ENCODE results near the gene SCN2A.

Gene SCN2A

DNA sequence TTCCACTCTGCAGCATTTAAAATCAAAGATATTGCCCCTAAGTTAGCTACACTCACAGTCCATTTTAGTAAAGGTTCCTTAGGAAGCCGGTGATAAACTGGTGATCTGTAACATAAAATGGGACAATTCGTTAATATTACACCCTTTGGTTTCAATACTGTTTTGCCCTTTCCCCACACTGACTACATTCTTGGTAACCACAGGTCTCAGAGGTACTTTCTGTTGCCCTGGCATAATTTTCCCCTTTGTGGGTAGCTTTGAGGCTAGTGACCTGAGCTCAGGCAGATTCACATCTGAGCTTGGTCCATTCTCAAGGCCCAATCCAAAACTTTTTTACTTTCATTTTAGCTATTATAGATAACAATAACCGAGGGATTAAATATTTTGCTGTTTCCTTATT, 197.3 kb downstream of the SCN2A start:
- DNase-seq (ENCODE audit: low read depth): no peak
- no peak overlapping the region for H3K4me3 ChIP-seq (ENCODE audit: control insufficient read depth, low read depth, low read length)
- TF ChIP-seq, protein P1, sequence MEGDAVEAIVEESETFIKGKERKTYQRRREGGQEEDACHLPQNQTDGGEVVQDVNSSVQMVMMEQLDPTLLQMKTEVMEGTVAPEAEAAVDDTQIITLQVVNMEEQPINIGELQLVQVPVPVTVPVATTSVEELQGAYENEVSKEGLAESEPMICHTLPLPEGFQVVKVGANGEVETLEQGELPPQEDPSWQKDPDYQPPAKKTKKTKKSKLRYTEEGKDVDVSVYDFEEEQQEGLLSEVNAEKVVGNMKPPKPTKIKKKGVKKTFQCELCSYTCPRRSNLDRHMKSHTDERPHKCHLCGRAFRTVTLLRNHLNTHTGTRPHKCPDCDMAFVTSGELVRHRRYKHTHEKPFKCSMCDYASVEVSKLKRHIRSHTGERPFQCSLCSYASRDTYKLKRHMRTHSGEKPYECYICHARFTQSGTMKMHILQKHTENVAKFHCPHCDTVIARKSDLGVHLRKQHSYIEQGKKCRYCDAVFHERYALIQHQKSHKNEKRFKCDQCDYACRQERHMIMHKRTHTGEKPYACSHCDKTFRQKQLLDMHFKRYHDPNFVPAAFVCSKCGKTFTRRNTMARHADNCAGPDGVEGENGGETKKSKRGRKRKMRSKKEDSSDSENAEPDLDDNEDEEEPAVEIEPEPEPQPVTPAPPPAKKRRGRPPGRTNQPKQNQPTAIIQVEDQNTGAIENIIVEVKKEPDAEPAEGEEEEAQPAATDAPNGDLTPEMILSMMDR (IDR thresholded peaks at IDR 0.05; ENCODE audit: control insufficient read depth, insufficient read depth, low read depth, low read length, missing control alignments): no peak

DNA sequence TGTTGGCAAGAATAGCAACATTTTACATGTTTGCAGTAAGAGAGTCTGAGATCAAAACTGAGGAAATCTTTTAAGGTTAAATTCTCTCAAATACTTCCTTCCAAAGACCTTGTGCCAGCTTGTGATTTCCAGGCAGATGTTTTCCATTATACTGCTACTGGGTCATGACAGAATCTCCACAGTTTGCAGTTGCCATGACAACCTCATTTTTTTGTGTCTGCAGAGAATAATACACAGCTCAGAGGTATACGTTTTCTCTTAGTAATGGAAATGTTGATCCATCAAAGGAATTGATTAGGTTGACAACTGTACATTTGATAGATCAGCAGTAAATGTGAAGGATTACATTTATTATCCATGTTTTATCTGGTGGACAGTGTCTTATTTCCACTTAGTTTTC, 201.2 kb downstream of the SCN2A start:
- H3K4me3 ChIP-seq (ENCODE audit: control insufficient read depth, low read depth, low read length): no peak overlapping the region
- TF ChIP-seq, protein P1 (IDR thresholded peaks at IDR 0.05; ENCODE audit: control insufficient read depth, insufficient read depth, low read depth, low read length, missing control alignments): no peak
- DNase-seq (ENCODE audit: low read depth): peak; percentile 76
